ENCODE results near the gene DUSP10.

Gene DUSP10

DNA sequence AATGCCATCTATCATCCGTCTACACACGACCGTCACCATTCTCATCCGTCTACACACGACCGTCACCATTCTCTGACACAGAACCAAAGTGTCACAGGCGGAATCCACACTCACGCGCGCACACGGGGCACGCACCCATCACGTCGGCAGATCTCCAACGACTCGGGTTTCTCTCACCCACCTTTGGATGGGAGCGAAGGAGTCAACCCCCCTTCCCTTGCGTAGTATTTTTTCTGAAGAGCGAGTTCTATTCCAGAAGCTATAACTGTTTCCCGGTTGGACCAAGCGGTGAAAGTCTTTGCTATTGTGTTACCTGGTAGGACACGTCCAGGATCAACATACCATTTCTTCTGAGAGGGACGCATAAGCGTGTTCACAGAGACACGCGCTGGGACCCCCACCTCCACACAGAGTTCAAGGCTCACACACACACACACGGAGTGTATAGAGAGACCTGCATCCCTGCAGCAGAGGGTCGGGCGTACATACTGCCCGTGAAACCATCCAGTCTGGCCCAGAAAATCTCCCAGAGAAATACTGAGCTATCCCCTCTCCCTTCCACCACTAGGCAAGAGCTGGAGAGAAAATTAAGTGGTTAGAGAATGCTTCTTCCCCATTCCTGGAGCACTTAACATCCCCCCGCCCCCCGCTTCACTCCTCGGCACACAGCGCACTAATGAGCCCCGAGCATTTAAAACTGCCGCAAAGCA, 741 bp downstream of the DUSP10 start:
- peak; percentile 33 for DNase-seq
- no peaks in the 10 kb centered on the region for H3K9me3 Mint-ChIP-seq
- peaks cover 16% of the 10 kb centered on the region for H3K27me3 Mint-ChIP-seq (ENCODE audit: low read depth, poor library complexity)
- H3K27ac Mint-ChIP-seq: no peak overlapping the region
- no peak overlapping the region for H3K4me3 Mint-ChIP-seq
- peaks cover 18% of the 10 kb centered on the region for H3K36me3 Mint-ChIP-seq (ENCODE audit: low read depth)
- peaks cover 15% of the 10 kb centered on the region for H3K4me1 Mint-ChIP-seq
- TF ChIP-seq CTCF (IDR thresholded peaks at IDR 0.05): no peak

DNA sequence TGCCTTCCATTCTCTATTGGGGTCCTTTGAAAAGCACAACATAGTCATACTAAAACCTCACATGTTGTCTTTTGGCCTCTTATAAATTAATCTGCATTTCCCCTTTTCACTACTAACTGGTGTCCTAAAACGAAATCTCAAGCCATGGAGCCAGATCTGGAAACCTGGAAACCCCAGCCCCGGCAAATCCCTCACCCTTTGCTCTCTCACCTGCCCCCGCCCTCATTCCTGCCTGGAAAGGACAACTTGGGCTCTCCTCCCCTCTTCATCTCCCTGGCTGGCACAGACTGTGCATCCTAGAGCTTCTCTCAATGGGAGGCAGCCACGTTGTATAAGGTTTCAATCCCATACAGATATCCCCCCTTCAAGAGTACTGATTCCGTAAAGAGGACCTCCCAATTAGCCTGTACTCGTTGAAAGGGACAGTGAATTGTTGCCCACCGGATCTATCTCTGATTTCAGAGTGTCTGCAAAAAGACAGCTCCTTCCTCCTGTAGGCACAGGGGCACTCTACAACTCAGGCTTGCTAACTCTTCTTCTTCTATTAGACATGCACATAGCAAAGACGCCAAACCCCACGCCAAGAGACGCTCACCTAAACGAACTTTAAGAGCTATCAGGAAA, 1.4 kb downstream of the DUSP10 start:
- H3K9me3 Mint-ChIP-seq: no peaks in the 10 kb centered on the region
- H3K4me1 Mint-ChIP-seq: peaks cover 21% of the 10 kb centered on the region
- no peak for TF ChIP-seq CTCF (IDR thresholded peaks at IDR 0.05)
- peaks cover 13% of the 10 kb centered on the region for H3K27me3 Mint-ChIP-seq (ENCODE audit: low read depth, poor library complexity)
- H3K36me3 Mint-ChIP-seq (ENCODE audit: low read depth): peaks cover 18% of the 10 kb centered on the region
- no peak for DNase-seq
- H3K27ac Mint-ChIP-seq: no peak overlapping the region
- H3K4me3 Mint-ChIP-seq: no peak overlapping the region

- Mint-ChIP-seq H3K4me1 (peaks cover 21% of the 10 kb centered on the region), H3K36me3 (ENCODE audit: low read depth) (peaks cover 18% of the 10 kb centered on the region), H3K27me3 (ENCODE audit: low read depth, poor library complexity) (peaks cover 17% of the 10 kb centered on the region), H3K27ac (no peak overlapping the region), H3K4me3 (no peak overlapping the region), H3K9me3 (no peaks in the 10 kb centered on the region)
- no peak for TF ChIP-seq CTCF (IDR thresholded peaks at IDR 0.05)
- no peak for DNase-seq
Observed at GRCh38 chr1:221739677-221740025, 2.2 kb downstream of the DUSP10 start.

DNA sequence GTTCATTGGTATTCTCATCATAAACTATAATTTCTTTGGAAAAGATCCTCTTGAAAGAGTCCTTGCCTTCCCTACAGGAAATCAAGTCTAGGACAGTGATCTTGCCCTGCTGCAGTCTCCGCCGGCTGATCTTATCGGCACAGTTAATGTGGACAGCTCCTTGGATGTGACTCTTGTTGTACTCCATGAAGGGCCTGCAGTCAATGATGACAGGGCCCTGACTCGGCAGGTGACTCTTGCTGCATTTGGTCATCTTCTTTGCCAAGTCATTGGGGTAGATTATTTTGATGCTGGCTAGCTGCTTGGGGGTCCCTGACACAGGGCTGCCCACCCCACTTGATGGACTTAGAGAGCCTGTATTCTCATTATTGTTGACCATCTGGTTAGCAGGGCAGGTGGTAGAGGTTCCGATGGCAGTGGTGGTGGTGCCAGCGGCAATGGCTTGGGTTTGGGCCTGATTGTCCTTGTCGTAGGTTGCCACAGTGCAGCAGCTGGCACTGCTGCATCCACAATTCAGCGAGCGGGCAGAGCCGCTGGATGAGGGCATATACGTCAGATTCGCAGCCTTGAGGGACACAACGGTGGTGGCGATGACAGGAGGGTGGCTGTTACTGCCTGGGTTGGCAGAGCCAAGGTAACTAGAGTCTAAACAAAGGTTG, 2.7 kb downstream of the DUSP10 start:
- Mint-ChIP-seq H3K36me3 (ENCODE audit: low read depth) (peaks cover 18% of the 10 kb centered on the region), H3K27me3 (ENCODE audit: low read depth, poor library complexity) (peaks cover 17% of the 10 kb centered on the region), H3K27ac (no peak overlapping the region), H3K4me3 (no peak overlapping the region), H3K4me1 (peaks cover 19% of the 10 kb centered on the region), H3K9me3 (no peaks in the 10 kb centered on the region)
- no peak for TF ChIP-seq CTCF (IDR thresholded peaks at IDR 0.05)
- no peak for DNase-seq

DNA sequence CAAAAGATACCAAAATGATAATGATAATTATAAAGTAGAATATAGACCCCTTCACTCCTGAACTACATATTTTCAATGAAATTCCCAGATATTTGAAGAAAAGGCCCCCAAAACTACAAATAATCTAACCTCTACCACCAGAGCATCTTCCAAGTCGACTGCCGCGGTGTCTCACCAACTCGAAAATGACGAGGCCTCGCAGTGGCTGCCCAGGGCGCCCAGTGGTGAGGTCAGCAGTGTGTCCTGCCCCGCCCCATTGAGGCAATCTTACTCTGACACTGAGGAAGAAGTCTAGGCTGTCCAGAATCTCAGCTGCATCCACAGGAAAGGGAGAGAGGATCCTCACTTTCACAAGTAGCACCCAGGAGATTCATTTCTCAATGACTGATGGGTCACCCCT, 5.2 kb downstream of the DUSP10 start:
- Mint-ChIP-seq H3K4me3 (no peak overlapping the region), H3K27ac (no peak overlapping the region), H3K27me3 (ENCODE audit: low read depth, poor library complexity) (peaks cover 14% of the 10 kb centered on the region), H3K36me3 (ENCODE audit: low read depth) (peaks cover 18% of the 10 kb centered on the region), H3K9me3 (no peaks in the 10 kb centered on the region), H3K4me1 (peaks cover 15% of the 10 kb centered on the region)
- no peak for DNase-seq
- no peak for TF ChIP-seq CTCF (IDR thresholded peaks at IDR 0.05)
